Dermis microvascular lymphatic vessel endothelial cell (primary cell): ENCODE results near the gene C3orf52. TPM values are rescaled to one million over a fixed set of nuclear protein-coding genes. Genes with fewer than 3 reads are reported as not detected.
A peak's percentile ranks its signal among the peaks of the same experiment; 100 is the strongest.

ENCODE experiments used
- DNase-seq, 2 donors: peaks; one replicate each; pipeline versions ENCODE4 v3.0.0 to v3.0.0-alpha.2; 2010; ENCODE audit warnings: low read depth in 2 of 2
- total RNA-seq: library from RNA; depleted of rRNA; stranded (reverse); fragments of >200 nt; gene quantifications from 2 replicates; pipeline ENCODE4 v1.2.1, GENCODE V29; 2014

C3orf52 gene
- total RNA-seq, 1 donor from 2014 or later: 8.1 TPM

- no peak for DNase-seq
Observed at GRCh38 chr3:112117841-112118571, 31.8 kb downstream of the C3orf52 start.

GRCh38 chr3:112119962-112120836, 34.0 kb downstream of the C3orf52 start:
- DNase-seq: no peak

GRCh38 chr3:112121577-112122547, 35.7 kb downstream of the C3orf52 start:
- DNase-seq: peak; percentile 30 to 39

- no peak for DNase-seq
Observed at GRCh38 chr3:112122870-112123269, 36.7 kb downstream of the C3orf52 start.

GRCh38 chr3:112123548-112123947, 37.4 kb downstream of the C3orf52 start:
- DNase-seq: no peak

GRCh38 chr3:112124907-112125607, 38.9 kb downstream of the C3orf52 start:
- DNase-seq: no peak

GRCh38 chr3:112126511-112126911, 40.3 kb downstream of the C3orf52 start:
- no peak for DNase-seq

- DNase-seq: no peak
Observed at GRCh38 chr3:112127522-112128494, 41.6 kb downstream of the C3orf52 start.

- no peak for DNase-seq
Observed at GRCh38 chr3:112128843-112129727, 42.9 kb downstream of the C3orf52 start.

GRCh38 chr3:112129925-112130637, 43.9 kb downstream of the C3orf52 start:
- DNase-seq: no peak

GRCh38 chr3:112130638-112130993, 44.4 kb downstream of the C3orf52 start:
- no peak for DNase-seq

- DNase-seq: no peak
Observed at GRCh38 chr3:112131111-112131510, 44.9 kb downstream of the C3orf52 start.

GRCh38 chr3:112132088-112132487, 45.9 kb downstream of the C3orf52 start:
- DNase-seq: no peak

GRCh38 chr3:112132554-112132953, 46.4 kb downstream of the C3orf52 start:
- no peak for DNase-seq

GRCh38 chr3:112132975-112133448, 46.8 kb downstream of the C3orf52 start, which contains the start of gene GCSAM:
Gene GCSAM, minus strand, starts transcription at chr3:112133248. Its CDS starts 128 bp downstream, at chr3:112133120.
- DNase-seq: no peak

- no peak for DNase-seq
Observed at GRCh38 chr3:112133626-112134334, 47.6 kb downstream of the C3orf52 start.
